GM13977 (cell line): ENCODE measurements around the gene PDE4D.
"Not testable (repeated sequence)": the region's sequence is repeated elsewhere in the genome, so short reads cannot be mapped to it uniquely, and the experiment has no call there.

Experiments used
- DNase-seq: peaks from one replicate; pipeline ENCODE4 v3.0.0; 2012; ENCODE audit warnings: low spot score
- CTCF ChIP-seq: IDR thresholded peaks from 2 replicates; pipeline ENCODE4 v1.5.1; 2012; ENCODE audit warnings: mild to moderate bottlenecking, control low read depth; ENCODE audit not compliant: insufficient read depth; ENCODE audit errors: extremely low read depth, missing control alignments
- in situ Hi-C: fragments of 300-500 bp; cut with MboI; formaldehyde crosslinking; loops from one replicate; pipeline ENCODE4 v1.12.0; 2022; ENCODE audit warnings: low sequenced_read_pairs, low pct_unique_long_range_greater_than_20kb, mixed read lengths, inconsistent platforms; ENCODE audit not compliant: unreplicated experiment

Gene PDE4D

DNA sequence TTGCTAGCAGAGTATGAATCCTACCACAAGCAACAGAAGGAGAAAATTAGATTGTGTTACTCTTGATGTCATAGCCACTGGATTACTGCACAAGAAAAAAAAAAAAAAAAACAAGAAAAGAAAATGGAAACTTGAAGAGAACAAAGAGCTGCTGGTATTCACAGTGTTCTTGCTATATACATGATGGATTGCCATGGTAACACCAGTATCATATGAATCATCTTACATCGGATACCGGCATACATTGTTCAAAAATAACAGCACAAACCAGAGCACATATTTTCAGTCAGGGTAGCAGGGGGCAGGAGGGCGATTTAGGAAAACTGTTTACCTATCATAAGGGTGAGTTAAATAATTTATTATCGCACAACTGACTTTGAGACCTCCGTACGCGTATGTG, 472.9 kb downstream of the PDE4D start:
- TF ChIP-seq CTCF, result no peak
- in situ Hi-C loops, result loop anchor here (25.0 kb wide), 1 partner anchor 267 kb away; no protein-coding TSS in a partner anchor
- no peak for DNase-seq

GRCh38 chr5:59418808-59419207, 474.7 kb downstream of the PDE4D start:
- in situ Hi-C loops, result loop anchor here (25.0 kb wide), 1 partner anchor 268 kb away; no protein-coding TSS in a partner anchor
- DNase-seq, result no peak

DNA sequence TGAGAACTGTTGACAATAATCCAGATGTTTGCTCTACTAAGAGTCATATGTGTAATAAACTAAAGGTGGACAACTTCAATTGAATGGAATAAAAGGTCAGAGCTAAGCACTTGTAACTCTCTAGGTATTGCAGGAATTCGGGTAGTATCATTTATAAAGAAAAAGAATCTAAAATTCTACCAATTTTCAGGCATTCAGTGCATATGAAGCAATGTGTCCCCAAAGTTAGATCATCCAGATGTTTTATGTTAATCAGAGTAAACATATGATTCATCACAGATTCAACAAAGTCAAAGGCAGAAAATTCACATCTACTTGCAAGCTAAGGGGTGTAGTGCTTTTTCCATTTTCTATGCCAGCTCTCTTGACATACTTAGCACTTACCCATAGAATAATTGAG, 477.1 kb downstream of the PDE4D start:
- DNase-seq, result no peak
- no peak for TF ChIP-seq CTCF
- in situ Hi-C loops, result loop anchor here (25.0 kb wide), 1 partner anchor 271 kb away; no protein-coding TSS in a partner anchor

More at GRCh38 chr5:59418808-59419207, 474.7 kb downstream of the PDE4D start:
- no peak for TF ChIP-seq CTCF

GRCh38 chr5:59416026-59416425, 477.5 kb downstream of the PDE4D start:
- in situ Hi-C loops, result loop anchor here (25.0 kb wide), 1 partner anchor 271 kb away; no protein-coding TSS in a partner anchor
- TF ChIP-seq CTCF, result no peak
- no peak for DNase-seq

- no peak for TF ChIP-seq CTCF
- no peak for DNase-seq
- in situ Hi-C loops, result loop anchor here (25.0 kb wide), 1 partner anchor 275 kb away; no protein-coding TSS in a partner anchor
Observed at GRCh38 chr5:59412428-59412827, 481.1 kb downstream of the PDE4D start.

DNA sequence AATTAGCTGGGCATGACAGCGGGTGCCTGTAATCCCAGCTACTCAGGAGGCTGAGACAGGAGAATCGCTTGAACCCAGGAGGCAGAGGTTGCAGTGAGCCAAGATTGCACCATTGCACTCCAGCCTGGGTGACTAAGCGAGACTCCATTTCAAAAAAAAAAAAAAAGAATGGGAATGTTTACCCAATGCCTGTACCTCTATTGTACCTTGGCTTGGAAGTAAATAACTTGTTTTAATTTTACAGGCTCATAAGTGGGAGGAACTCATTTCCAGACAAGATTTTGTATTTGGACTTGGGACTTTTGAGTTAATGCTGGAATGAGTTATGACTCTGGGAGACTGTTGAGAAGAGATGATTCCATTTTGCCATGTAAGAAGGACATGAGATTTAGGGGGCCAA, 484.5 kb downstream of the PDE4D start:
- in situ Hi-C loops, result loop anchor here (25.0 kb wide), 1 partner anchor 278 kb away; no protein-coding TSS in a partner anchor

GRCh38 chr5:59407967-59408366, 485.6 kb downstream of the PDE4D start:
- TF ChIP-seq CTCF, result no peak
- DNase-seq, result no peak
- in situ Hi-C loops, result loop anchor here (25.0 kb wide), 1 partner anchor 279 kb away; no protein-coding TSS in a partner anchor

More for the DNA sequence above, 484.5 kb downstream of the PDE4D start:
- DNase-seq, result not testable (repeated sequence)
